ENCODE results near the gene PEMT. TPM values are rescaled to one million over a fixed set of nuclear protein-coding genes. Genes with fewer than 3 reads are reported as not detected.

Gene PEMT
- total RNA-seq, 1 experiment from 2014 or later, result 39.8 TPM

DNA sequence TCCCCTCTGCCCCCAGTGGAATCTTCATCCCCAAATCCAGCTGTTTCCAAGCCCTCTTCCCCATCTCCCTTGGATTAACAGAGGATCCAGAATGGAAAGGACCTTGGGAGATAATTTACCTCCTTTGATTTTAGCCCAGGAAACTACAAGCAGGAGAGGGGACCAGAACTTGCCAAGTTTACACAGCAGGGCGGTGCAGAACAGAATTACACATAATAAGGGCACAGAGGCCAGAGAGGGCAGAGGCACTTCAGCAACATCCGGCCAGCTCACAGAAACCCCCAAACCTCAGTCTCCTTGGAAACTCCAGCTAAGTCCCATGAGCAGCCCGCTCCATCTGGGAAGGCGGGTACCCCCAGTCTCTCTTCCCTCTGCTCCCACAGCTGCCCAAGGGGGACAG is 27.2 kb downstream of the PEMT start:
- ChIA-PET CTCF (no interaction called here), POLR2A (ENCODE audit: low non-redundant PET) (no interaction called here)
- H3K27me3 ChIP-seq (replicated peaks; ENCODE audit: insufficient read depth, low read depth, low read length, poor library complexity), result no peaks in the 10 kb centered on the region
- TF ChIP-seq, protein P1, sequence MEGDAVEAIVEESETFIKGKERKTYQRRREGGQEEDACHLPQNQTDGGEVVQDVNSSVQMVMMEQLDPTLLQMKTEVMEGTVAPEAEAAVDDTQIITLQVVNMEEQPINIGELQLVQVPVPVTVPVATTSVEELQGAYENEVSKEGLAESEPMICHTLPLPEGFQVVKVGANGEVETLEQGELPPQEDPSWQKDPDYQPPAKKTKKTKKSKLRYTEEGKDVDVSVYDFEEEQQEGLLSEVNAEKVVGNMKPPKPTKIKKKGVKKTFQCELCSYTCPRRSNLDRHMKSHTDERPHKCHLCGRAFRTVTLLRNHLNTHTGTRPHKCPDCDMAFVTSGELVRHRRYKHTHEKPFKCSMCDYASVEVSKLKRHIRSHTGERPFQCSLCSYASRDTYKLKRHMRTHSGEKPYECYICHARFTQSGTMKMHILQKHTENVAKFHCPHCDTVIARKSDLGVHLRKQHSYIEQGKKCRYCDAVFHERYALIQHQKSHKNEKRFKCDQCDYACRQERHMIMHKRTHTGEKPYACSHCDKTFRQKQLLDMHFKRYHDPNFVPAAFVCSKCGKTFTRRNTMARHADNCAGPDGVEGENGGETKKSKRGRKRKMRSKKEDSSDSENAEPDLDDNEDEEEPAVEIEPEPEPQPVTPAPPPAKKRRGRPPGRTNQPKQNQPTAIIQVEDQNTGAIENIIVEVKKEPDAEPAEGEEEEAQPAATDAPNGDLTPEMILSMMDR (conservative IDR thresholded peaks at IDR 0.05; ENCODE audit: low read depth, low read length), result no peak
- DNase-seq (ENCODE audit: low spot score), result no peak
- H3K4me1 ChIP-seq (ENCODE audit: insufficient read depth, low read length, poor library complexity, severe bottlenecking), result no peaks in the 10 kb centered on the region
- no peak overlapping the region for H3K27ac ChIP-seq (ENCODE audit: low read depth, low read length, poor library complexity, severe bottlenecking)
- H3K4me3 ChIP-seq (ENCODE audit: low read depth, low read length, poor library complexity, severe bottlenecking), result no peak overlapping the region
- intact Hi-C loops (cut with micrococcal nuclease; ENCODE audit: unreplicated experiment), result no loop called here
- H3K9me3 ChIP-seq (ENCODE audit: low read depth, low read length, poor library complexity, severe bottlenecking), result no peaks in the 10 kb centered on the region
- no peaks in the 10 kb centered on the region for H3K36me3 ChIP-seq (ENCODE audit: insufficient read depth, low read length, poor library complexity, severe bottlenecking)
- BruUV-seq (replicated peaks), result no TSS peak

DNA sequence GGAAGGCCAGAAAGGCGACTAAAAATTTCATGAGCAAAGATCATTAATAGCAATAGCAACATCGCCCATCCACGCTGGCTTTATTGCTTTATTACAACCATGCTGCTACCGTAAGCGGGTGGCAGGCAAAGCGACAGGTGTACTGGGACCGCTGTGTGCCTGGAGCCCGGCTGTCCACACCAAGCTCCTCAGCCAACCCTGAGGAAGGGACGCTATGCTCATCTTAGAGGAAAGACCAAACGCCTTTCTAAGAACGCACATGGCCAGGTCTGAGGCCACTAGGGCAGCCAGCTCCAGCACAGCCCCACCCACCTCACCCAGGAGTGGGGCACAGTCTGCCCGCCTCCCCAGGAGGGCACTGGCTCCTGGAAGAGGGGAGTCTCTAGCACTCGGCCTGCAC is 28.0 kb downstream of the PEMT start:
- Histone ChIP-seq H3K27ac (ENCODE audit: low read depth, low read length, poor library complexity, severe bottlenecking) (no peak overlapping the region), H3K4me1 (ENCODE audit: insufficient read depth, low read length, poor library complexity, severe bottlenecking) (no peaks in the 10 kb centered on the region), H3K9me3 (ENCODE audit: low read depth, low read length, poor library complexity, severe bottlenecking) (no peaks in the 10 kb centered on the region), H3K27me3 (replicated peaks; ENCODE audit: insufficient read depth, low read depth, low read length, poor library complexity) (no peaks in the 10 kb centered on the region), H3K4me3 (ENCODE audit: low read depth, low read length, poor library complexity, severe bottlenecking) (no peak overlapping the region), H3K36me3 (ENCODE audit: insufficient read depth, low read length, poor library complexity, severe bottlenecking) (no peaks in the 10 kb centered on the region)
- intact Hi-C loops (cut with micrococcal nuclease; ENCODE audit: unreplicated experiment), result no loop called here
- ChIA-PET CTCF (no interaction called here), POLR2A (ENCODE audit: low non-redundant PET) (no interaction called here)
- no peak for TF ChIP-seq EZH2 (IDR thresholded peaks at IDR 0.05; ENCODE audit: borderline replicate concordance, low read depth, low read length, poor library complexity, severe bottlenecking)
- TF ChIP-seq, protein P1 (conservative IDR thresholded peaks at IDR 0.05; ENCODE audit: low read depth, low read length), result no peak
- BruUV-seq (replicated peaks), result no TSS peak
- DNase-seq (ENCODE audit: low spot score), result no peak

DNA sequence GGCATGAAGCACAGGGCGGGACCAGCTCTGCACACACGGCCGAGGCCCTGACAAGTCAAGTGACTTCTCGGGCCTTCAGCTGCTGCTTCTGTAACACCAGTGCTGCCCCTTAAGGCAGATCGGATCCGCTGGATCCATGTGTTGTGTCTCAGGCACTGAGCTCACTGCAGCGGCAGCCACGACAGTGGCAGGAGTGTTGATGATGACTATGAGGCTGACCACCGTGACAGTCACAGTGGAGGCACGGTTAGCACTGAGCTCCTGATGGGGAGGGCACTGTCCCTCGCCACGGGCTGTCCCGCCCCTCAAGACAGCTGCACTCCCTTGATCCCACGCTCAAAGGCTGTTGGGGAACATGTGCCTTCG is 29.4 kb downstream of the PEMT start:
- H3K9me3 ChIP-seq (ENCODE audit: low read depth, low read length, poor library complexity, severe bottlenecking), result no peaks in the 10 kb centered on the region
- ChIA-PET POLR2A (ENCODE audit: low non-redundant PET) (no interaction called here), CTCF (no interaction called here)
- TF ChIP-seq, protein P1 (conservative IDR thresholded peaks at IDR 0.05; ENCODE audit: low read depth, low read length), result no peak
- no peak for TF ChIP-seq EZH2 (IDR thresholded peaks at IDR 0.05; ENCODE audit: borderline replicate concordance, low read depth, low read length, poor library complexity, severe bottlenecking)
- BruUV-seq (replicated peaks), result no TSS peak
- H3K27ac ChIP-seq (ENCODE audit: low read depth, low read length, poor library complexity, severe bottlenecking), result no peak overlapping the region
- intact Hi-C loops (cut with micrococcal nuclease; ENCODE audit: unreplicated experiment), result no loop called here
- H3K27me3 ChIP-seq (replicated peaks; ENCODE audit: insufficient read depth, low read depth, low read length, poor library complexity), result no peaks in the 10 kb centered on the region
- H3K4me3 ChIP-seq (ENCODE audit: low read depth, low read length, poor library complexity, severe bottlenecking), result no peak overlapping the region
- H3K4me1 ChIP-seq (ENCODE audit: insufficient read depth, low read length, poor library complexity, severe bottlenecking), result no peaks in the 10 kb centered on the region
- H3K36me3 ChIP-seq (ENCODE audit: insufficient read depth, low read length, poor library complexity, severe bottlenecking), result no peaks in the 10 kb centered on the region
- DNase-seq (ENCODE audit: low spot score), result no peak

Measured in A673 (cell line).